GM12892 (cell line): ENCODE data around the gene MED16.

Experiments used
- POLR2A ChIP-seq: IDR thresholded peaks from 2 replicates; pipeline ENCODE4 v1.6.1; 2011; ENCODE audit warnings: low read depth, low read length, control low read depth
- POLR2AphosphoS5 ChIP-seq: IDR thresholded peaks from 2 replicates; pipeline ENCODE4 v1.6.1; 2011; ENCODE audit warnings: low read depth, low read length, control low read depth
- TAF1 ChIP-seq: IDR thresholded peaks from 2 replicates; pipeline ENCODE4 v1.6.1; 2011; ENCODE audit warnings: low read depth, mild to moderate bottlenecking, control low read depth, low read length, borderline replicate concordance

DNA sequence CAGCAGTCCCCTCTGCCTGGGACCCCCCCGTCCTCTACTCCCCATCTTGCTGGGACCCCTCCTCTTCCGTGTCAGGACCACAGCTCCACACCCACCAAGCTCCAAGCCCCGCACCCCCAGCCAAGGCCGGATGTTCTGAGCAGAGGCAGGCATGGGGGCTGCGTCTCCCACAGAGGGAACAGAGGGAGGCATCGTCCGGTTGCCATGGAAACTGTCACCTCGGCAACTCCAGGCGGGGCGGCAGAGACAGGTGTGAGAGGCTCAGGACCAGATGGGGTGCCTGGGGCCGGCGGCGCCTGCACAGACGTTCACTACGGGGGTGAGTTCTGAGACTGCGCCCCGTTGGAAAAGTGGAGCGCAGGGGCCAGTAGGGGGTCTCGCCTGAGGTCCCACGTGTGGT is 5.7 kb upstream of the MED16 start:
- no peak for TF ChIP-seq POLR2A
- TF ChIP-seq POLR2AphosphoS5 = no peak
- TF ChIP-seq TAF1 = no peak
